ENCODE results near the gene ADAP1. TPM values are rescaled to one million over a fixed set of nuclear protein-coding genes. Genes with fewer than 3 reads are reported as not detected.

ADAP1 gene
- polyA plus RNA-seq, 1 donor = 62.0 TPM

DNA sequence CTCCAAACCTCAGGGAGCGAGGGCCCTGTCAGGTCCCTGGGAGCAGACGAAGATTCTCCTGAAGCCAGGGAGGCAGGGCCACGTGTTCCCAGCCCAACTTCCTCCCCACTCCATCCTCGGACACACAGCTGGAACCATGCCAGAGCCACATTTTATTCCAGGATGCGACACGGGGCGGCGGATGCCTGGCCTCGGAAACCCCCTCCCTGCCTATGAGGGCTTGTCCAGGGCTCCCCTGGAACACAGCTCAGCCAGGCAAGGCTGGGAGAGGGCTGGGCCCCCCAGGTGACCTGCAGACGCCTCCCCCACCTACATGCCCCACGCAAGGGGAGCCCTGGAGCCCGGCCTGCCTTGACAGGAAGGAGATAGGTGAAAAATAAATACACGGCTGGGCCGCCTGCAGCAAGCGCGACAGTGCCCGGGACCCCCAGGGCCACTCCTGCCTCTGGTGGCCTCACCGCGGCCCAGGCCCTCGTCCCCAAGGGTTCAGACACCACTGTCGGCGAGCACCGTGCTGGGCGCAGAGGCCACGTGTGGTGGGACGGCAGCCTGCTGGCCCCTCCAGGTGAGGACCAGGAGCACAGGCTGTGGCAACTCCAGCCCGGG lies 56.6 kb downstream of the ADAP1 start:
- Histone ChIP-seq H3K4me1 (ENCODE audit: control insufficient read depth, insufficient read depth, low read length) (peaks cover 13% of the 10 kb centered on the region), H3K9me3 (ENCODE audit: control insufficient read depth, low read depth, low read length) (peaks cover 42% of the 10 kb centered on the region), H3K27ac (ENCODE audit: low read length) (no peak overlapping the region), H3K4me3 (ENCODE audit: low read length) (no peak overlapping the region), H3K36me3 (ENCODE audit: control insufficient read depth, insufficient read depth, low read length) (peaks cover 76% of the 10 kb centered on the region), H3K27me3 (ENCODE audit: control insufficient read depth, insufficient read depth, low read length) (no peaks in the 10 kb centered on the region)
- DNase-seq = peak; percentile 38 to 49
- whole genome bisulfite sequencing (ENCODE audit: insufficient coverage, low lambda C conversion rate) = no CpG with 5 or more reads among the region's 27 CpGs

GRCh38 chr7:897086-897485 lies 57.4 kb downstream of the ADAP1 start:
- no peak for DNase-seq
- Histone ChIP-seq H3K4me3 (ENCODE audit: low read length) (no peak overlapping the region), H3K27ac (ENCODE audit: low read length) (no peak overlapping the region), H3K9me3 (ENCODE audit: control insufficient read depth, low read depth, low read length) (peaks cover 48% of the 10 kb centered on the region), H3K36me3 (ENCODE audit: control insufficient read depth, insufficient read depth, low read length) (peaks cover 80% of the 10 kb centered on the region), H3K4me1 (ENCODE audit: control insufficient read depth, insufficient read depth, low read length) (peaks cover 13% of the 10 kb centered on the region), H3K27me3 (ENCODE audit: control insufficient read depth, insufficient read depth, low read length) (no peaks in the 10 kb centered on the region)
- WGBS (ENCODE audit: insufficient coverage, low lambda C conversion rate) = no CpG with 5 or more reads among the region's 14 CpGs

DNA sequence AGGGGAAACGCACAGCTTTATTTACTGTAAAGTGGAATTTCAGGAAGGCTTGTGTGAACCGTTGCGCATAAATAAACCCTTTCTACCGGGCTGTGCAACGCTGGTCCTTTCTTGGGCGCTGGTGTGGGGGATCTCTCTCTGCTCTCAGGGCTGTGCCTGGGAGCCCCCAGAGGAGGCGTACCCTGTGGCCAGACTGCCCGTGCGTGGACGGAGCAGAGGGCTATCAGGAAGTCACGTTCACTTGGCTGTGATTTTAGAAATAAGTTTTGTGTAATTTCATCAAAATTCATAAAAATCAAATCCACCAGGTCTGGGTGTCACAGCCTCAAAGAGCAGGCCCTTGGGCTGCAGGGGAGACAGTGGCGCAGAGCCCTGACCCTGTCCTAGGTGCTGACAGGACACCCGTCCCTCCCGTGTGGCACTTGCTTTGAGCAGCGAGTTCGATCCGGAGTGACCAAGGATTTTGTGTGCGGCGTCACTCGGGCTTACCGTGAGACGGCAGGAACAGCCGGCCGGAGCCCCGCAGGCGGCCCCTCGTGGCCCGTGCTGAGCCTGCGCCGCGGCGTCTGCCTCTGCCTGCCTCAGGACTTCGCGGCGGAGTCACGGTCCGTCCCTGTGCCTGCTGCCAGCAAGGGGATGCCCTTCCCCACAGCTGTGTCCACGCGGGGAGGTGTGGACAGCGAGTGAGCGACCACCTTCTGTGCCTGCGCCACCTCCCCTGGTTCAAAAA lies 58.0 kb downstream of the ADAP1 start:
- Histone ChIP-seq H3K4me3 (ENCODE audit: low read length) (no peak overlapping the region), H3K9me3 (ENCODE audit: control insufficient read depth, low read depth, low read length) (peaks cover 54% of the 10 kb centered on the region), H3K36me3 (ENCODE audit: control insufficient read depth, insufficient read depth, low read length) (peaks cover 86% of the 10 kb centered on the region), H3K27me3 (ENCODE audit: control insufficient read depth, insufficient read depth, low read length) (no peaks in the 10 kb centered on the region), H3K4me1 (ENCODE audit: control insufficient read depth, insufficient read depth, low read length) (peaks cover 9% of the 10 kb centered on the region), H3K27ac (ENCODE audit: low read length) (no peak overlapping the region)
- WGBS (ENCODE audit: insufficient coverage, low lambda C conversion rate) = no CpG with 5 or more reads among the region's 42 CpGs
- DNase-seq = no peak

DNA sequence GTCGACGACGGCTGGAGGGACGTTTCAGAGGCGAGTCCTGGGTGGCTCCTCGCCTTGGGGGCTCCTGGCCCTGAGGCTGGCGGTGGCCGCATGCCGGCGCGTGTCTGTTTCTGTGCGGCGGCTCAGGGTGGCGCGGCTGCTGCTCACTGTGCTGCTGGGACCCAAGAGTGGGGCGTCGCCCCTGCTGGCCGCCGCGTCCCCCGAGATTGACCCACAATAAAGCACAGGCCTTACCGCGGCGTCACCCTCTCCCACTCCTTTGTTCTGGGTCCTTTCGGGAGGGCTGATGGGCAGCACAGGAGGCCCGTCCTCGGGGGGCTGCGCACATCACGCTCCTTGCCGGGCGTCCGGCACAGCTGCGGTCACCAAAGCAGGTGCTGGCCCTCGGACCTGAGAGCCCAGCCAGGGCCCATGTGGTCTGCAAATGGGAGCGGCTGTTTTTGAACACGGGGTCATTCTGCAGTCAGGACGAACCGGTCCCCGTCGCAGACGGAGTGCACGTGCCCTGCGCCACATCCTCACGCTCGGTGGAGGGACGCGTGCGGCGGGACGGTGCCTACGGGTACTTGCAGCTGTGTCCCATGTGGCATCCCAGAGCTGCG lies 58.9 kb downstream of the ADAP1 start:
- no peak overlapping the region for H3K4me3 ChIP-seq (ENCODE audit: low read length)
- H3K36me3 ChIP-seq (ENCODE audit: control insufficient read depth, insufficient read depth, low read length) = peaks cover 92% of the 10 kb centered on the region
- H3K27me3 ChIP-seq (ENCODE audit: control insufficient read depth, insufficient read depth, low read length) = no peaks in the 10 kb centered on the region
- peaks cover 58% of the 10 kb centered on the region for H3K9me3 ChIP-seq (ENCODE audit: control insufficient read depth, low read depth, low read length)
- no peak overlapping the region for H3K27ac ChIP-seq (ENCODE audit: low read length)
- WGBS (ENCODE audit: insufficient coverage, low lambda C conversion rate) = no CpG with 5 or more reads among the region's 52 CpGs
- peaks cover 2% of the 10 kb centered on the region for H3K4me1 ChIP-seq (ENCODE audit: control insufficient read depth, insufficient read depth, low read length)
- no peak for DNase-seq

GRCh38 chr7:894927-895450 lies 59.5 kb downstream of the ADAP1 start:
- DNase-seq = no peak
- Histone ChIP-seq H3K36me3 (ENCODE audit: control insufficient read depth, insufficient read depth, low read length) (peaks cover 95% of the 10 kb centered on the region), H3K4me3 (ENCODE audit: low read length) (no peak overlapping the region), H3K4me1 (ENCODE audit: control insufficient read depth, insufficient read depth, low read length) (peaks cover 2% of the 10 kb centered on the region), H3K27ac (ENCODE audit: low read length) (no peak overlapping the region), H3K27me3 (ENCODE audit: control insufficient read depth, insufficient read depth, low read length) (no peaks in the 10 kb centered on the region), H3K9me3 (ENCODE audit: control insufficient read depth, low read depth, low read length) (peaks cover 58% of the 10 kb centered on the region)
- 80% methylated on average over 2 of the region's 21 CpGs for WGBS (ENCODE audit: insufficient coverage, low lambda C conversion rate)

DNA sequence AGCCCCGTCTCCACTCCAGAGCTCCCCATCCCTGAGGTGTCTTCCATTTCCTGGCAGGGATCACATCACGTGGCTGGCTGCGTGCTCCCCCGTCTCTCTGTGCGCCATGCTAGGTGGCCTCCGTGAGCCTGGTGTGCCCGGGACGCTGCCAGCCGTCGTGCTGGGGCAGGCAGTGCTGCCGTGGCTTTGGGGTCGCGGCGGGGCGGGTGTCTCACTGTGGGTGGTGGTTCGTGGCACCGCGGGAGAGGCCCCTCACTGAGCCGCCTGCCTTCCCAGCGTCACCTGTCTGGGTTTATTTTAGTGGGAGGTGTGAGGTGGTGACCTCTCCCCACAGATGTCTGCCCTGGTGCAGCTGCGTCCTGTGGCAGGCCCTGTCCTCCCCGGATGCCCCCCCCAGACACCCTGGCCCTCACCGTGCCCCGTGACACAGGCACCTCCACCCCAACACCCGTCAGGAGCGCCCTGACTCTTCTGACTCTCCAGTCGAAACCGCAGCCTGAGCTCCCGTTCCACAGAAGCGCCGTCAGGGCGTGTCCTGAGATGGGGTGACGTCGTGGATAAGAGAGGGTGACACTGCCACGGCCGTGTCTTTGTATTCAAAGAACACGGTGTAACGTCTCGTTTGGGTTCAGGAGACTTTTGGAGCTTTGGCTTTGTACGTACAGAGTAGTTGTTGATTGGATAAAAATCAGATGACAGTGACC lies 60.2 kb downstream of the ADAP1 start:
- 93% methylated on average over 4 of the region's 40 CpGs for WGBS (ENCODE audit: insufficient coverage, low lambda C conversion rate)
- peaks cover 90% of the 10 kb centered on the region for H3K36me3 ChIP-seq (ENCODE audit: control insufficient read depth, insufficient read depth, low read length)
- peaks cover 58% of the 10 kb centered on the region for H3K9me3 ChIP-seq (ENCODE audit: control insufficient read depth, low read depth, low read length)
- H3K27ac ChIP-seq (ENCODE audit: low read length) = no peak overlapping the region
- no peak overlapping the region for H3K4me3 ChIP-seq (ENCODE audit: low read length)
- peaks cover 2% of the 10 kb centered on the region for H3K4me1 ChIP-seq (ENCODE audit: control insufficient read depth, insufficient read depth, low read length)
- DNase-seq = no peak
- H3K27me3 ChIP-seq (ENCODE audit: control insufficient read depth, insufficient read depth, low read length) = no peaks in the 10 kb centered on the region

DNA sequence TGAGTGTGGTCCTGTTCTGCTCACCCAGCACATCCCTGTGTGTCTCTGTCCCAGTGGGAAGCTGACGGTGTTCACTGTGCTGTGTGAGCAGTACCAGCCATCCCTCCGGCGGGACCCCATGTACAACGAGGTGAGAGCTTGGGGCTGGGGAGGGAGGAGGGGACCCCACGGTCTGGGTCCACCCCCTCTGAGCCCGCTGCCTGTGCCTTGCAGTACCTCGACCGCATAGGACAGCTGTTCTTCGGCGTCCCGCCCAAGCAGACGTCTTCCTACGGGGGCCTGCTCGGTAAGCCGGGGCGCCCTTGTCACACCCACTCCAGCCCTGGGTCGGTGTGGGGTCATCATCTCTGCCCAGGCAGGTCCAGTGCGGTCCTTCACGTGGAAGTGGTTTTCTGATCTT lies 60.8 kb downstream of the ADAP1 start:
- Histone ChIP-seq H3K27me3 (ENCODE audit: control insufficient read depth, insufficient read depth, low read length) (no peaks in the 10 kb centered on the region), H3K4me3 (ENCODE audit: low read length) (no peak overlapping the region), H3K27ac (ENCODE audit: low read length) (no peak overlapping the region), H3K4me1 (ENCODE audit: control insufficient read depth, insufficient read depth, low read length) (peaks cover 2% of the 10 kb centered on the region), H3K9me3 (ENCODE audit: control insufficient read depth, low read depth, low read length) (peaks cover 53% of the 10 kb centered on the region), H3K36me3 (ENCODE audit: control insufficient read depth, insufficient read depth, low read length) (peaks cover 90% of the 10 kb centered on the region)
- no peak for DNase-seq
- WGBS (ENCODE audit: insufficient coverage, low lambda C conversion rate) = no CpG with 5 or more reads among the region's 19 CpGs

GRCh38 chr7:892648-893593 lies 61.6 kb downstream of the ADAP1 start:
- H3K27me3 ChIP-seq (ENCODE audit: control insufficient read depth, insufficient read depth, low read length) = no peaks in the 10 kb centered on the region
- H3K27ac ChIP-seq (ENCODE audit: low read length) = no peak overlapping the region
- no peak overlapping the region for H3K4me3 ChIP-seq (ENCODE audit: low read length)
- no peak for DNase-seq
- peaks cover 2% of the 10 kb centered on the region for H3K4me1 ChIP-seq (ENCODE audit: control insufficient read depth, insufficient read depth, low read length)
- H3K36me3 ChIP-seq (ENCODE audit: control insufficient read depth, insufficient read depth, low read length) = peaks cover 91% of the 10 kb centered on the region
- no CpG with 5 or more reads among the region's 48 CpGs for WGBS (ENCODE audit: insufficient coverage, low lambda C conversion rate)
- H3K9me3 ChIP-seq (ENCODE audit: control insufficient read depth, low read depth, low read length) = peaks cover 53% of the 10 kb centered on the region

DNA sequence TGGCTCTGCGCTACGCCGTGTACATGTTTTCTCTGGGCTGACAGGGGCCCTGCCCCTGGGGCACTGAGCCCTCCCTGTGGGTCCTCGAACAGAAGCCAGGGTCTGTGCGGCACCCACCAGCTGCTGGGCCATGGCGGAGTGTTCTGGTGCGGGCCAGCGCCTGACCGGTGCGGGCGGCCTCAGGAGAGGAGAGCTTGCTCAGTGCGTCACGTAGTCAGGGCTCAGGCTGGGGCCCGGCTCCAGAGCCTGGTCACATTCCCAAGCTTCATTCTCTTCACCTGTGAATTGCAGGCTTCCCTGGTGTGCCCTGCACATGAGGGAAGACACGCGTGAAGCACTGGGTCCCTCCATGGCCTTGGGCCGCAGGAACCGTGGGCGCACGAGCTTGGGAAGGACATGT lies 62.7 kb downstream of the ADAP1 start:
- Histone ChIP-seq H3K4me3 (ENCODE audit: low read length) (no peak overlapping the region), H3K4me1 (ENCODE audit: control insufficient read depth, insufficient read depth, low read length) (no peaks in the 10 kb centered on the region), H3K9me3 (ENCODE audit: control insufficient read depth, low read depth, low read length) (peaks cover 52% of the 10 kb centered on the region), H3K27ac (ENCODE audit: low read length) (no peak overlapping the region), H3K36me3 (ENCODE audit: control insufficient read depth, insufficient read depth, low read length) (peaks cover 91% of the 10 kb centered on the region), H3K27me3 (ENCODE audit: control insufficient read depth, insufficient read depth, low read length) (no peaks in the 10 kb centered on the region)
- no peak for DNase-seq
- no CpG with 5 or more reads among the region's 20 CpGs for WGBS (ENCODE audit: insufficient coverage, low lambda C conversion rate)

Data from large intestine (tissue), 3 donors.